Mononuclear cell (primary cell): ENCODE measurements around the gene DEFB132. TPM values are rescaled to one million over a fixed set of nuclear protein-coding genes. Genes with fewer than 3 reads are reported as not detected.

Source experiments
- H3K27me3 ChIP-seq: 2 replicates; pipeline ENCODE4 v1.6.0; 2011; ENCODE audit warnings: low read length, control low read depth; ENCODE audit not compliant: insufficient read depth
- H3K4me1 ChIP-seq: 2 replicates; pipeline ENCODE4 v1.5.1; 2011; ENCODE audit warnings: mild to moderate bottlenecking, low read length, control low read depth; ENCODE audit not compliant: insufficient read depth
- H3K4me3 ChIP-seq: 2 replicates; pipeline ENCODE4 v1.5.1; 2011; ENCODE audit warnings: mild to moderate bottlenecking, low read length, moderate library complexity
- H3K9me3 ChIP-seq: 2 replicates; pipeline ENCODE4 v1.5.1; 2011; ENCODE audit warnings: low read depth, mild to moderate bottlenecking, control low read depth, low read length
- total RNA-seq: library from RNA; depleted of rRNA; stranded (reverse); fragments of >200 nt; gene quantifications from one replicate; pipeline ENCODE4 v1.2.3, GENCODE V29; 2012

Gene DEFB132
- total RNA-seq, 1 donor: not detected

- H3K27me3 ChIP-seq: no peaks in the 10 kb centered on the region
- H3K9me3 ChIP-seq: no peaks in the 10 kb centered on the region
- H3K4me1 ChIP-seq: peaks cover 39% of the 10 kb centered on the region
- peak overlapping the region; percentile 90 for H3K4me3 ChIP-seq
Observed at GRCh38 chr20:298776-299391, 41.4 kb downstream of the DEFB132 start.

DNA sequence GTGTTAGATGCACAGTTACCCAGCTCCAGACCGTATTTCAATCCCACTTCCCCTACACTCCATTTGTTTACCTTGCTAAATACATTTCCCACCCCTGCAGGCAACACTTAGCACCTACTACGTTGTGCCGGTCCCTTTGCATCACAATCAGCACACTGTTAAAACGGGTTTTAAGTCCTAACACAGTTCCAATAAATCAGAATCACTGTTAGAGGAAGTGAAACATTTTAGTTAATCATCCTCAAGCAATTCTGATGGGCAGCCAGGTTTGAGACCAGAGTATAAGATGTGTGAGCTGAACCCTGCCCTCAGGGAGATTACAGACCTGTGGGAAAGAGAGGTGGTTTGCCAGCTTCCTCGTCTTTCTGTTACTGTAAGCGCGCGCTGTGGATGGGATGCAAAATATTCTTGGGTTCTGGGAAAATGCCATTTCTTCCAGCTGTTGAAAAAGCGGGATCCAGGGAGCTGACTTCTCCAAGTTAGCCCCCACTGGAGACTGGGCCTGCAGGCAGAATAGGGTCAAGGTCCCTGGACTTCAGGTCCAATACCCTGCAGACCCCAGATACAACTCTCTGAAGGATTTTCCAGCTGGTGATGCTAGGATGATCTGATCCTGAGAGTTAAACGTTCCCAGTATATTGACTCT lies 42.9 kb downstream of the DEFB132 start:
- Histone ChIP-seq H3K27me3 (no peaks in the 10 kb centered on the region), H3K4me1 (peaks cover 39% of the 10 kb centered on the region), H3K9me3 (no peaks in the 10 kb centered on the region), H3K4me3 (no peak overlapping the region)

- H3K4me3 ChIP-seq: no peak overlapping the region
- no peaks in the 10 kb centered on the region for H3K27me3 ChIP-seq
- H3K4me1 ChIP-seq: peaks cover 31% of the 10 kb centered on the region
- H3K9me3 ChIP-seq: no peaks in the 10 kb centered on the region
Observed at GRCh38 chr20:301886-302848, 44.6 kb downstream of the DEFB132 start.

DNA sequence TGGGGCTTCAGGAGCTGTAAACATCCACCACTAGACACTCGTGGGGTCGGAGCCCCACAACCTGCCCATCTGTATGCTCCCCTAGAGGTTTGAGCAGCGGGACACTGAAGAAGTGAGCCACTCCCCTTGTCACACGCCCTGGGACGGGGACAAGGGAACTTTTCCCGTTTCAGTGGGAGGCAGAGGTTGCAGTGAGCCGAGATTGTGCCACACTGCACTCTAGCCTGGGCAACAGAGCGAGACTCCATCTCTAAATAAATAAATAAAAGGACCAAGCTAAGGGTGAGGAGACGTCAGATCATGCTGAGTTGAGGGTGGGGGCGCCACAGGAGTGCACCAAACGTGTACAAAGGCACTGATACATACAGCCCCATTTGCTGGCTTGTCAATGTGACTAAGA lies 48.2 kb downstream of the DEFB132 start:
- no peak overlapping the region for H3K4me3 ChIP-seq
- H3K4me1 ChIP-seq: peaks cover 19% of the 10 kb centered on the region
- no peaks in the 10 kb centered on the region for H3K9me3 ChIP-seq
- no peaks in the 10 kb centered on the region for H3K27me3 ChIP-seq

DNA sequence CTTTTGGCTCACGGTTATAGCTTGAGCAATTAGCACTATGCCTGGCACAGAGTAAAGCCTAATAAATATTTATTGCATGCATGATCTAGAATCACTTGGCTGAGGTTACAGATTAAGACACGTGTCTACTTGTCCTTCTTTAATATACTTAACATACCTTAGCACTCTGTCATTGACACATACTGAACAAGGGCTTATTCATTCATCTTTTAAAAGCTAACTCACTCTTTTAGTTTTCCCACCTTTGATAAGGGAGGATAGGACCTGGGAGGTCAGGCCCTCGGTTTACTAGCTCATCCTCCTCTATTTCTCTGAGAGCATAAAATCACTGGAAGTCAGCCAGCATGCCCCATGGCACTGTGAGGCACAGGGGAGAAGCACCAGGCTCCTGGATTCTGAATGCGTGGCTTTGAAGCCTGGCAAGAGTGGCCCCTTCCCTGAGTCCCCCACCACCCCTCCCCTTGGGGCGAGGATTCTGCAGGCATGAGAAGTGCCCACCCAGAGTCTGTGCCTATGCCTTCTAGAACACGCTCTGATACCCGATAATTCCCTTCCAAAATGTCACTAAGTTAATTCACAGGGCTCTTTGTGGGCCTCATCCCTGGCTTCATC lies 51.0 kb downstream of the DEFB132 start:
- H3K9me3 ChIP-seq: no peaks in the 10 kb centered on the region
- H3K4me3 ChIP-seq: no peak overlapping the region
- H3K4me1 ChIP-seq: peaks cover 20% of the 10 kb centered on the region
- H3K27me3 ChIP-seq: no peaks in the 10 kb centered on the region

DNA sequence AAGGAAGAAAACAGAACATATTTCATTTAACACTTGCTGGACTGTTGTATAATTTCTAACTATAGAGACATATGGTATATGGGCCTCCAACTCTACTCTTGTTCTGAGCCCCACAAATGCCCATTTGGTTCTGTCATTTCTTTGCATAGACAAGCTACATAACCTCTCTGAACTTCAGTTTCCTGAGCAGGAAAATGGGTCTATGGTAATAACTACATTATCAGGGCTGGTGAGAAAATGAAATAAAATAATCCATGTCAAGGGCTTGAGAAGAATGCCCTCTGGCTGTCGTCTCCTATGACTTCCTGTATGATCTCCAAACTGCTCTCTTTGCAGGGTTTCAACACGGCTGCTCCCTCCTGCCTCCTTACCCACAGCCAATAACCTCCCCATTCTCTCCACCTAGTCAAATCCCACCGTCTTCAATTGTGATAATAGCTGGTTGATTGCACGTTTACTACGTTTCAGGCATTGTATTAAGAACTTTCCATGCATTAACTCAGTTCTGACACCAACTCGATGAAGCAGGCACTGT lies 51.8 kb downstream of the DEFB132 start:
- Histone ChIP-seq H3K27me3 (no peaks in the 10 kb centered on the region), H3K4me1 (peaks cover 20% of the 10 kb centered on the region), H3K4me3 (no peak overlapping the region), H3K9me3 (no peaks in the 10 kb centered on the region)

DNA sequence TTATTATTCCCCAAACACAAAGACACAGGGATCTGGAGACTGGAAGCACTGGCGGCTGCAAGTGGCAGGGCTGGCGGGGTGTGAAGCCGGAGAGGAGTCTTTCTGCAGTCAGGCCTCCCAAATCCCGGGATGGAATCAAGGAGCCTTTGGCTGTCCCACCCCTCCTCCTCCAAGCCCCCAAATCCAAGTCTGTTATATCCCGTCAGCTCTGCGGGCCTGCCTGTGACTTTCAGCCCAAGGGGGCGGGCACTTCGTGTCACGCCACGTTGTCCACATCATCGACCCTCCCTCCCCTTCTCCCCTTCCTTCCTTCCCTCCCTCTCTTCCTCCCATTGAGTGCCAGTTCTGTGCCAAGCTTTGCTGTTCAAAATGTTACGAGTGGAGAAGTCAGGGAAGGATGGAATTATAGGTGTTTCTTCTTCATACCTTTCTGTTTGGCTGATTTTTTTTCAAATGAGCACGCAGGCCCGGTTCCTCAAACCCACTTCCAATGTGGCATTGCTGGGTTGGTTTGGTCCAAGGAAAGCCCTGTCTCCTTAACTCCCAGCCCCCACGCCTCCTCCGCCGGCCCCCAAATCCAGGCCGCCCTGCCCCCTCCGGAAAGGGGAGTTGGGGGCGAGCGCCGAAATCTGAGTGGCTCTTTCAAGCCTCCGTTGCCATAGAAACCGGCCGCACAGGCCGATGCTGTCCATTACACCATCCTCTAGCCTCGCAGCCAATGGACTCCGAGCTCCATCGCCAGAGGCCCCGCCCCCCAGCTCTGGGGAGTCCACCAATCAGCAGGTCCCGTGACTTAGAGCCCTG lies 52.5 kb downstream of the DEFB132 start:
- peaks cover 20% of the 10 kb centered on the region for H3K4me1 ChIP-seq
- peak overlapping the region; percentile 6 for H3K4me3 ChIP-seq

GRCh38 chr20:310645-311044 lies 53.1 kb downstream of the DEFB132 start:
- Histone ChIP-seq H3K4me1 (peaks cover 20% of the 10 kb centered on the region), H3K27me3 (no peaks in the 10 kb centered on the region), H3K9me3 (no peaks in the 10 kb centered on the region), H3K4me3 (peak overlapping the region; percentile 6)

More for the DNA sequence above, 52.5 kb downstream of the DEFB132 start:
- Histone ChIP-seq H3K9me3 (no peaks in the 10 kb centered on the region), H3K27me3 (no peaks in the 10 kb centered on the region)

Other genes with a start within 250 kb of the DEFB132 start
- not detected for gene DEFB125, start 170.1 kb upstream of the DEFB132 start, total RNA-seq
- gene DEFB126, start 115.1 kb upstream of the DEFB132 start, total RNA-seq: not detected
- not detected for gene DEFB127, start 100.3 kb upstream of the DEFB132 start, total RNA-seq
- not detected for gene DEFB128, start 68.0 kb upstream of the DEFB132 start, total RNA-seq
- not detected for gene DEFB129, start 30.5 kb upstream of the DEFB132 start, total RNA-seq
- 0.73 TPM for gene C20orf96, start 33.0 kb downstream of the DEFB132 start, total RNA-seq
- gene ZCCHC3, start 39.8 kb downstream of the DEFB132 start, total RNA-seq: 16.8 TPM
- 1.3 TPM for gene SOX12, start 67.8 kb downstream of the DEFB132 start, total RNA-seq
- 0.63 TPM for gene NRSN2, start 89.4 kb downstream of the DEFB132 start, total RNA-seq
- 4.8 TPM for gene TRIB3, start 123.0 kb downstream of the DEFB132 start, total RNA-seq
- gene RBCK1, start 150.6 kb downstream of the DEFB132 start, total RNA-seq: 49.4 TPM
- 16.2 TPM for gene TBC1D20, start 204.8 kb downstream of the DEFB132 start, total RNA-seq